H1 (cell line): ENCODE measurements around the gene OVCA2. TPM values are rescaled to one million over a fixed set of nuclear protein-coding genes. Genes with fewer than 3 reads are reported as not detected.
A peak's percentile ranks its signal among the peaks of the same experiment; 100 is the strongest.

ENCODE experiments used
- CBX8 ChIP-seq: fragments of 300-800, 300-1000 bp; sonication (generic); IDR thresholded peaks from 2 replicates; pipeline ENCODE4 v1.7.1; 2016; ENCODE audit warnings: low read depth, low read length, borderline replicate concordance
- GTF2F1 ChIP-seq: IDR thresholded peaks from 2 replicates; pipeline ENCODE4 v1.6.1; 2012; ENCODE audit warnings: low read depth, low read length, improper control_type of control experiment, borderline replicate concordance
- KDM1A ChIP-seq: fragments of 200-600, 300-600 bp; sonication (generic); IDR thresholded peaks from 2 replicates; pipeline ENCODE4 v1.7.1; 2016; ENCODE audit warnings: mild to moderate bottlenecking, low read length, borderline replicate concordance
- RFX5 ChIP-seq: IDR thresholded peaks from 2 replicates; pipeline ENCODE4 v1.6.1; 2011; ENCODE audit warnings: low read depth, low read length, improper control_type of control experiment, borderline replicate concordance
- polyA plus RNA-seq, 7 experiments: library from polyadenylated mRNA; depleted of rRNA in 3 of 7; stranded (reverse) in 5 of 7; unstranded in 2 of 7; fragments of >200 nt in 5 of 7; fragments of 200-250 nt in 2 of 7; gene quantifications; 1 replicate in 5 of 7; 2 replicates in 1 of 7; 4 replicates in 1 of 7; pipeline versions ENCODE4 v1.2.1 to v1.2.3, GENCODE V29; 2011 to 2013; ENCODE audit warnings: missing spikeins in 2 of 7, mixed read lengths in 2 of 7
- total RNA-seq: library from RNA; stranded (reverse); fragmentation: NEBNext Ultra II Directional; extraction: Animal tissue kit (Norgen Biotek cat#: 25700); gene quantifications from 2 replicates; pipeline ENCODE4 v1.2.1, GENCODE V29; 2021

The OVCA2 gene
- total and polyA plus RNA-seq, 2 of the 8 experiments (the other 6 are each of a cell fraction or from before 2014, with no cell fraction given): 15.3 to 37.0 TPM

GRCh38 chr17:1996800-1997288 lies 45.0 kb upstream of the OVCA2 start (continued):
- TF ChIP-seq CBX8 (no peak), KDM1A (peak; percentile 90; the same call in 1 of the 2 replicates), RFX5 (no peak), GTF2F1 (no peak)
